HUES48 (cell line): Measurements from ENCODE around the gene DCST2.

ENCODE experiments used
- H3K27ac ChIP-seq: one replicate; pipeline ENCODE4 v1.7.0; 2013; ENCODE audit warnings: low read depth, low read length, inconsistent platforms
- H3K27me3 ChIP-seq: 2 replicates; pipeline ENCODE4 v1.6.1; 2013; ENCODE audit warnings: mild to moderate bottlenecking, low read length; ENCODE audit not compliant: control insufficient read depth, insufficient read depth
- H3K36me3 ChIP-seq: 2 replicates; pipeline ENCODE4 v1.6.1; 2013; ENCODE audit warnings: low read length; ENCODE audit not compliant: control insufficient read depth, insufficient read depth
- H3K4me1 ChIP-seq: 2 replicates; pipeline ENCODE4 v1.6.1; 2013; ENCODE audit warnings: mild to moderate bottlenecking, low read length; ENCODE audit not compliant: control insufficient read depth, insufficient read depth
- H3K4me3 ChIP-seq: 2 replicates; pipeline ENCODE4 v1.5.1; 2013; ENCODE audit warnings: mild to moderate bottlenecking, low read depth, low read length
- H3K9ac ChIP-seq: 2 replicates; pipeline ENCODE4 v1.6.1; 2013; ENCODE audit warnings: mild to moderate bottlenecking, low read depth, low read length, moderate library complexity
- H3K9me3 ChIP-seq: 2 replicates; pipeline ENCODE4 v1.6.1; 2013; ENCODE audit warnings: low read length; ENCODE audit not compliant: control insufficient read depth, insufficient read depth

The DCST2 gene

GRCh38 chr1:155033524-155033923, at the start of gene DCST2, which contains the start of gene DCST1:
DCST2 (minus strand) TSS chr1:155033781; CDS start chr1:155033701, 80 bp downstream.
DCST1 (plus strand) TSS chr1:155033824; CDS start chr1:155034037, 213 bp downstream.
- H3K36me3 ChIP-seq = no peaks in the 10 kb centered on the region
- H3K4me1 ChIP-seq = no peaks in the 10 kb centered on the region
- no peak within 1 kb of the TSS for H3K4me3 ChIP-seq
- no peak within 1 kb of the TSS for H3K9ac ChIP-seq
- peaks cover 3% of the 10 kb centered on the region; the same call in 1 of the 2 replicates for H3K27me3 ChIP-seq
- no peaks in the 10 kb centered on the region for H3K9me3 ChIP-seq
- H3K27ac ChIP-seq = no peak within 1 kb of the TSS

- no peaks in the 10 kb centered on the region for H3K36me3 ChIP-seq
- H3K4me3 ChIP-seq = no peak overlapping the region
Measured at GRCh38 chr1:155083052-155083541, 49.5 kb upstream of the DCST2 start.

GRCh38 chr1:155082301-155083051, 48.9 kb upstream of the DCST2 start:
- Histone ChIP-seq H3K36me3 (no peaks in the 10 kb centered on the region), H3K9me3 (no peaks in the 10 kb centered on the region), H3K4me1 (peaks cover 20% of the 10 kb centered on the region), H3K27ac (no peak overlapping the region), H3K27me3 (peaks cover 70% of the 10 kb centered on the region), H3K4me3 (peak overlapping the region; percentile 30; the same call in 1 of the 2 replicates), H3K9ac (no peak overlapping the region)

More at GRCh38 chr1:155083052-155083541, 49.5 kb upstream of the DCST2 start:
- Histone ChIP-seq H3K27ac (no peak overlapping the region), H3K4me1 (peaks cover 20% of the 10 kb centered on the region), H3K27me3 (peaks cover 64% of the 10 kb centered on the region), H3K9me3 (no peaks in the 10 kb centered on the region), H3K9ac (no peak overlapping the region)

GRCh38 chr1:155081472-155082300, 48.1 kb upstream of the DCST2 start:
- H3K9ac ChIP-seq = no peak overlapping the region
- H3K27ac ChIP-seq = no peak overlapping the region
- peaks cover 72% of the 10 kb centered on the region for H3K27me3 ChIP-seq
- H3K9me3 ChIP-seq = no peaks in the 10 kb centered on the region
- H3K36me3 ChIP-seq = no peaks in the 10 kb centered on the region
- peak overlapping the region; percentile 62 for H3K4me3 ChIP-seq
- H3K4me1 ChIP-seq = peaks cover 20% of the 10 kb centered on the region

GRCh38 chr1:155080312-155081228, 47.0 kb upstream of the DCST2 start:
- peaks cover 72% of the 10 kb centered on the region for H3K27me3 ChIP-seq
- peak overlapping the region; percentile 11; the same call in 1 of the 2 replicates for H3K9ac ChIP-seq
- H3K27ac ChIP-seq = no peak overlapping the region
- H3K4me3 ChIP-seq = peak overlapping the region; percentile 62
- no peaks in the 10 kb centered on the region for H3K9me3 ChIP-seq
- no peaks in the 10 kb centered on the region for H3K36me3 ChIP-seq
- H3K4me1 ChIP-seq = peaks cover 20% of the 10 kb centered on the region

- Histone ChIP-seq H3K27ac (no peak overlapping the region), H3K4me1 (peaks cover 20% of the 10 kb centered on the region), H3K9ac (no peak overlapping the region), H3K27me3 (peaks cover 74% of the 10 kb centered on the region), H3K9me3 (no peaks in the 10 kb centered on the region), H3K36me3 (no peaks in the 10 kb centered on the region), H3K4me3 (peak overlapping the region; percentile 62)
Measured at GRCh38 chr1:155079487-155080311, 46.1 kb upstream of the DCST2 start.

GRCh38 chr1:155079210-155079486, 45.6 kb upstream of the DCST2 start:
- H3K9ac ChIP-seq = no peak overlapping the region
- no peaks in the 10 kb centered on the region for H3K9me3 ChIP-seq
- H3K27me3 ChIP-seq = peaks cover 71% of the 10 kb centered on the region
- H3K27ac ChIP-seq = no peak overlapping the region
- no peaks in the 10 kb centered on the region for H3K36me3 ChIP-seq
- H3K4me1 ChIP-seq = peaks cover 16% of the 10 kb centered on the region
- H3K4me3 ChIP-seq = peak overlapping the region; percentile 62

- Histone ChIP-seq H3K4me3 (peak within 1 kb of the TSS; percentile 62), H3K4me1 (peaks cover 16% of the 10 kb centered on the region), H3K27ac (no peak within 1 kb of the TSS), H3K36me3 (no peaks in the 10 kb centered on the region), H3K27me3 (peaks cover 66% of the 10 kb centered on the region), H3K9me3 (no peaks in the 10 kb centered on the region), H3K9ac (no peak within 1 kb of the TSS)
Measured at GRCh38 chr1:155078469-155079209, 45.1 kb upstream of the DCST2 start, which contains the start of gene EFNA3. EFNA3 (plus strand) TSS chr1:155078837; CDS start chr1:155078942, 105 bp downstream.

- peaks cover 20% of the 10 kb centered on the region for H3K4me1 ChIP-seq
- H3K4me3 ChIP-seq = peak overlapping the region; percentile 62; the same call in 1 of the 2 replicates
- H3K27ac ChIP-seq = no peak overlapping the region
Measured at GRCh38 chr1:155077758-155078445, 44.3 kb upstream of the DCST2 start.

More at GRCh38 chr1:155077758-155078445, 44.3 kb upstream of the DCST2 start:
- Histone ChIP-seq H3K9me3 (no peaks in the 10 kb centered on the region), H3K27me3 (peaks cover 63% of the 10 kb centered on the region), H3K9ac (no peak overlapping the region), H3K36me3 (no peaks in the 10 kb centered on the region)
